Glomerular visceral epithelial cell (primary cell): Measurements from ENCODE around the gene AGBL4.

Source experiments
- DNase-seq: peaks from one replicate; pipeline ENCODE4 v3.0.0-alpha.2; 2016; ENCODE audit errors: extremely low spot score

Gene AGBL4

DNA sequence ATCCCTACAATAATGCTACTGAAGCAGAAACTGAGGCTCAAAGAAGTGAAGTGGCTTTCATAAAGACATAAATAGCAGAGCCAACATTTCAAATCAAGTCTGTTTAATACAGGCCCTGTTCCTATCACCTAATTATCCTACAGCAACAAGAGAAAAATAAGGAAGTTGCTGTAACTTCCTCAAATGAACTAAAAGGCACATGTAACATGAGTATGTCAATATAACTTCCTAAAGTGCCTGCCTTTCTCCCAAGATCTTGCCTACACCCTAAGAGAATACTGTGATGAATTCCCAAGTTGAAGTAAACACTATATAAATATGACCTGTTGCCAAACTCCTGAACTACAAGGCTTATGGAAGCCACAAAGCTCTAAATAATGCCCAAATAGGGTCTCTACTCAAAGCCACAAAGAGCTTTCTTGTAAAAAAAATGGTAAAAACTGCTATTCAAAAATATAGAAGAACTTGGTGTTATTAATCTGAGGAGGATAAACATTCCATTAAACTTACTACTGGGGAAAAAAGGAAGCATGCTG is 1255.7 kb downstream of the AGBL4 start:
- DNase-seq: no peak

DNA sequence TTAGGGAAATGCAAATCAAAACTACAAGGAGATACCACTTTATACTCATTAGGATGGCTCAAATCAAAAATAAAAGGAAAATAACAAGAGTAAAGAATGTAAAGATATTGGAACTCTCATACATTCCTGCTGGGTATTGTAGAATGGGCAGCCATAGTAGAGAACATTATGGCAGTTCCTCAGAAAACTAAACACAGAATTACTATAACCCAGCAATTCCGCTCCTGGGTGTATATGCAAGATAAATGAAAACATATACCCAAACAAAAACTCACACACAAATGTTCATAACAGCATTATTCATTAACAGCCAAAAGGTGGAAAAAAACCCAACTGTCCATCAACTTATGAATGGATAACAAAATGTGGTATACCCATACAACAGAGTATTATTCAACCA is 1258.4 kb downstream of the AGBL4 start:
- DNase-seq: no peak

DNA sequence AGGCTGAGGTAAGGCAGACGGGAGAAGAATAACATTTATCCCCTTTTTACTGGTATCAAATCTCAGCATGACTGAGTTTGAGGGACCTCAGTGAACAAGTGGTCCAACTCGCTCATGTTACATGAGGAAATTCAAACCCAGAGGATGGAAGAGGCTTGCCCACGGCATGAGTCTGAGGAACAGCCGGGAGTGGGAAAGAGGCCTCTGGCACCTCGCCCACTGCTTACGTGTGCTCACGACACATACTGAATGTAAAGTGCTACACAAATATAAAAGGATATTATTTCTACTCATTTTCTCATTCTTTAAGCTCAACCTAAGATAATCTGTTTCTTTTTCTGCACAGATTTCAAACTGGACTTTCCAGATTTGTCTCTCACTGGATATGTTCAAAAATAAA is 1261.8 kb downstream of the AGBL4 start:
- DNase-seq: no peak

DNA sequence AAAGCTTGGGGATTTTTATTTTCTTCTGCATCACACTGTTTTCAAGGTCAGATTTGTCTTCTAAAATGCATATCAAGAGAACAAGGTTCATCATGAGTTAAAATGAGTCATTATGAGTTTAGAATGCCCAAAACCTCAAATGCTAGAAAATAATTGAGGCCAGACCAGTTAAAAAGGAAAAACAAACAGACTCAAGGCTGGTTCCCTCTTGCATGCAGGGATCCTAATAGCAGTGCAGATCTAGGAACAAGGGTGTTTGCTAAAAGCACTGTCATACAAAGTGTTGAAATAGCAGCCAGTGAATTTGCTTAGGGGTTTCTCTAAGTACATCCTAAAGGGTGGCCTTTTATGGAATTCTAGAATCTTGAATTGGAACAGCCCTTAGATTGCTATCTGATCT is 1262.3 kb downstream of the AGBL4 start:
- no peak for DNase-seq

DNA sequence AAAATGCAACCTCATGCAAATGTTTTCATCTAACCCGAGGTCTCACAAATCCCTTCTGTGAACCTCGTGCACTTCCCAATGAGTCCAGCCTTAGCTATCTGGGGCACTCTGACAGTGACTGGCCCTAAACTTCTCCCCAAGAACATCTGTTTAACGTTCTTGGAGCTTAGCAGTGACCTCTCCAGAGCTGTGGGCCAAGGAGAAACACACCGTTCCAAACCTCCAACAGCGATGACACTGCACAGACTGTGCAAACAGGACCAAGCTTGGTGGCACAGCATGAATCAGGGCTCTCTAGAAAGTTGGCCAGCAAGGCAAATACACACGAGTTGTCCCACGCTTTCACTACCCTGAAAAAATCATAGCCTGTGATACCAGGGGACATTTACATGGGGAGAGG is 1262.9 kb downstream of the AGBL4 start:
- no peak for DNase-seq

DNA sequence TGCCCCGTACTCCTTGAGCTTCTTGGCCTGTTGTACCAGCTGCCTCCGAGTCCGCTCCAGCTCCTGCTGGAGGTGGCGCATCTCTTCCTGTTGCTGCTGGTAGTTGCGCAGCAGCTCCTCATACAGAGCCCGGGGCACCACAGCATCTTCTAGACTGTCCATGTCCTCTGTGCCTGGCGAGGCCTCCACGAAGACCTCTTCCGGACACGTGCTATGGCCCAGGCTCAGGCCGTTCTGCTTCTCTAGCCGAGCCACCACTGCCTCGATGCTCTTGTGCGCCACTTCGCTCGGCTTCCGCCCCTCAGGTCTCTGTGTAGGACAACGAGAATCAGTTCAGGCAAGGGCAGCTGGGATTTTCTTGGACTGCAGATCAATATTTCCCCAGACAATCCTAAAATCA is 1264.8 kb downstream of the AGBL4 start:
- no peak for DNase-seq

DNA sequence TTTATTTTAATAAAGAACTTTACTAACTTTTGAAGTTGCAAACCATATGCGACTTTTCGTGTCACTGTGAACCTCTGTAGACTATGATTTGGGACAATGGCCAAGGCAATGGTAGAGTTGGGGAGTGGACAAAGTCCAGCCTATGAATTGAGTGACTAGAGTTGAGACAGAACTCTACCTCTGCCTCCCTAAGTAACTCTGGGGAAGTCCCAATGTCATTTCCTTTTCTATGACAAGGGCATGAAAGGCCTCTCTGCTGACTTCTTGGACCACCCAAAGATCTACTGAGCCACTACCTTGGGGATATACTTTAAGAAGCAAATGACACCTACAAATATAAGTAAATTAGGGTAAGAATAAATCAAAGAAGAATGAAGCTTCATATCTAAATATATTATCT is 1266.4 kb downstream of the AGBL4 start:
- DNase-seq: no peak

DNA sequence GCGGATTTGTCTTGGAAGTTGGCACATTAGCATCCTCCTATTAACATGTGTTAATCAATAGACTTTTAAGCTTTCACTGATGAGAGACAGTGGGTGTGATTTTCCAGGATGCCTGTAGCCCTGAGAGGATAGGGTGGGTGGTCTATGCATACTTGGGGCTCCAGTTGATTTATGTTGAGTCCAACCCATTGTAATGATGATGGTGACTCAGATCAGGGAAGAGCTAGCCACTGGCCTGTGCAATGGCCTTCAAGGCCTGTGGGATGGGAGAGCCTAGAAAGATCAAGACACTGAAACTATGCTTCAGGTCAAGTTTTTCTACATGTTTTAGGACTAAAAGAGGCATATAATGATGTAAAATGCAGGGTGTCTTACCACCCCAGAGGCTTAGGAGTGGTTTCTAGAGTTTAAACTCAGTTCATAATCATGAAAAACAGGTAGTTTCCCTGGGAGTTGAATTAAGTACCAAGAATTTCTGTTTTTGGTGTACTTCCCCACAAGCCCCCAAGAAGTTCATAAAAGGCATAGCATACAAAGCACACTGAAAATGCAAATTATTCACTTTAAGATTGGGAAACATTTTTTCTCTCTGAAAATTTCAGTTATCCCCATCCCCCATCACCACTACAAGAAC is 1267.0 kb downstream of the AGBL4 start:
- DNase-seq: no peak

DNA sequence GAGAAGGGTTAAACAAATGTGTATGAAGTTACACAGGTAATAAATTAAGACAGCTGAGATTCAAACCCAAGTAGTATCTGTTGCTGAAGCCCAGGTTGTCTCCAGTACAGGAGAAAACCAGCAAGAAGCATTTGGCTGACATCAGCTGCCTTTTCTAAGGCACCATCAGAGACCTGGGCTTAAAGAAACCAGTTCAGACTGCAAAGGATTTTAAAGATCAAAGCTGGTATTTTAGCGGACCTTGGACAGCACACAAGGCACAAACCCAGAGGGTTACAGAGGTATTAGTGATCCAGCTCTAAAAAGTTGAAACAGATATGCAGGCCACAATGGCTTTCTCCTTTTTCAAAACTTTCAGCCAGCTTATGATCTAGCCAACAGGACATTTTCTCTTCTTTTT is 1270.5 kb downstream of the AGBL4 start:
- DNase-seq: no peak

DNA sequence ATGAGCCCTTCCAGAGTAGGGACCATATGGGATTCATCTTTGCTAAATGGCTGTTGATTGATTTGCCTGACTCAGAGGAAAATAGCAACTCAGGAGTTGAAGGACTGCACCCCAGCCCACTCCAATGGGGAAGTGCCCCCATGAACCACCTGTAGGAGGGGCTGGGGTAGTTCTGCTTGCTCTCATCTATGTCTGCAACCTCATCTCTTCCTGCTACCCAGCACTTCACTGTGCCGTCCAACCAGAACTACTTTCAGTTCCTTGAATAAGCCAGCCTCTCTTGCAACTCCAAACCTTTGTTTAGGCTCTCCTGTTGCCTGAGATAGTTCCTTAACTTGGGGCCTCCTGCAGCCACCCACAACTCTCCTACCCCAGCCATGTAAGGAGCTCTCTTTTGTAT is 1273.6 kb downstream of the AGBL4 start:
- DNase-seq: no peak

DNA sequence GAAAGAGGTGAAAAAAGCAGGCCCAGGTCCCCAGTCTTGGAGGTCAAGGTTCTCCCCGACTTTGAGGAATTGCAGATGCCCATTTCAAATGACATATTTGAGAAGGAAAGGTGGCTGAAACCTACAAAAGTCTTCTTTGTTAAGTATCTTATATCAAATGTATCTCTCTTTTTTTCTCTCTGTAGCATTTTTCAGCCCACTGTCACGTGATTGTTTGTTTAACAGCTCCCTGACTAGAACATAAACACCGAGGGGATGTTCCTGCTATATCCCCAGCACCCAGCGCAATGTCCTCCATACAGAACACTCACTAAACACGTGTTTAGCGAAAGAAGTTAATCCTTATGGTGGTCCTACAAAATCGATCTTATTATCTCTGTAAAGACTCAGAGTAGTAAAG is 1274.7 kb downstream of the AGBL4 start:
- DNase-seq: no peak

DNA sequence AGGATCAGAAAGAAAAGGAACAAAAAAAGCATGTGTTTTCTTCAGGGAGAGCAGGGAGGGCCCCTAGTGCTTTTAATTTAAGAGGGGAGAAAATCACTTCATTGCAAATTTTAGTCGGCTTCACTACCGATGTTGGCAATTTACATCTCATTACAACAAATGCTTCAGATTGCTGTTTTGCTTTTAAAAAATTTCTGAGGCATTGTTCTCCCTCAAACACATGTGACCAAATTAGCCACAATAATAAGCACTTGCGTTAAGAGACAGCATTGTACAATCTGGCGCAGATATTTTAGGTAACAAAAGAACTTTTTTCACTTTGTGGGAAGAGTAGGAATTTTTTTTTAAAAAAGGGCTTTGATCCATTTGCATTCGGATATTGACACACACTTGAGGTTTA is 1276.8 kb downstream of the AGBL4 start:
- DNase-seq: no peak

DNA sequence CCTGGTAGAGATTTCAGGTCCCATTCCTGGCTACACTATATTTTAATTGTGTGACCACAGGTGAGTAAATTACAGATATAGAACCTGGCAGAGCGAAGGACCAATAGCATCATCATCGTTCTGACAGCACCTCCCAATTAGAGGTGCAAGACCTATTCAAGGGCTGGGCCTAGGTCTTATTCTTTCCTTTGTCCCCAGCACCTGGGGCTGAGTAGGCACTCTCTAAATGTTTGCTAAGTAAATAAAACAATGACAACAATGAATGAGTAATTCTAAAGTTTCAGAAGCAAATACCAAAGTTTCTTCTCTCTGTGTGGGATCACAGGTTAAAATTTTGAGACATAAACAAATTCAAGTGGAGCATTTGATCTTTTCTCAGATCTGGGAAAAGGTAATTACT is 1279.7 kb downstream of the AGBL4 start:
- no peak for DNase-seq

DNA sequence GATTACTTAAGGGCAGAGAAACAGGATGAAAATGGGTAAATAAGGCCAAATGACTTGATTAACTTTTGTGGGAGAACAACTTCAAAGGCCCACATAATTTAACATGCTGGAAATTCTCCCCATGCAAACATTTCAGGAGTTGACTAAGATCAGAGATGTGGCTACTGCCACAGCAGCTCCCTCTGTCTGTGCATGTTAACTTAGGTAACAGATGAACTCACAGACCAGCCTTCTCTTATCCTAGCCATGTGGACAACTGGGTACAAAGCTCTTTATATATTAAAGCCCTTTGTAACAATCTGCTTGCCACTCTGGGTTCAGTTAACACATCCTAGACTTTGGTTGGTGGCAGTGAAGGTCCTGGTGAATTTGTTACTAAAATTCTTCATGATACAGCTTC is 1280.3 kb downstream of the AGBL4 start:
- DNase-seq: no peak

DNA sequence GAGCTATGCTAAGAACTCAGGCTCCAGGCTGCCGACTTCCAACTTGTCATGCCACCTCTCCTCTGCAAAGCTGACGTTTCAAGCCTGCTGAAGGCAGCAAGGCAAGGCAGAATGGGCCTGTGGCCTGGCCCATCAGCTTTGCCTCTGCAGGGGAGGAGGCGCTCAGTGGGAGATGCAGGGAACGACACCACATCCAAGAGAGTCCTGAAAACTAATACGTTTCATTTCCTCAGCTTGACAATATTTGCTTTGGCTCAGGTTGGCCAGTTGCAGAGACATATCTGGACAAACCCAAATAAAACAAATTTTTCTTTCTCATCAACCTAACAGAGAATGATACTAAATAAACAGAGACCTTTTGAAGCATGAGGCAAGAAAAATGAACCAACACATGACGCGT is 1282.4 kb downstream of the AGBL4 start:
- no peak for DNase-seq

DNA sequence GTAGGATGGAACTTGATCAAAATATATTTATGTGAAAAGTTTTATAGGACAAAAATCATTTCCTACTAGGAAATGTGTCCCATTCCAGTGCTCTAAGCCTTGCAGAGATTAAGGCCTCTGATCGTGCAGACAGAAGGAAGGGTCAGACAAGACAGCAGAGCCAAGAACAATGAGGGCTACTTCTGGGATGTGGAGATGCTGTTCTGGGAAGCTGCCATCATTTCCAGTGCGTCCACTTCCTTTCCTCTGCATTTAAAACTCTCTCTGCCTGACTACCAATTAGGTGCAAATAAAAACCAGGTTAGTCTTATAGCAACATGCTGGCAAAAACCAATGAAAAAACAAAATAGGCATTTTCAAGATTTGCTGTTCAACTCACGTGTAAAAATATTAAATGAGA is 1283.1 kb downstream of the AGBL4 start:
- no peak for DNase-seq

DNA sequence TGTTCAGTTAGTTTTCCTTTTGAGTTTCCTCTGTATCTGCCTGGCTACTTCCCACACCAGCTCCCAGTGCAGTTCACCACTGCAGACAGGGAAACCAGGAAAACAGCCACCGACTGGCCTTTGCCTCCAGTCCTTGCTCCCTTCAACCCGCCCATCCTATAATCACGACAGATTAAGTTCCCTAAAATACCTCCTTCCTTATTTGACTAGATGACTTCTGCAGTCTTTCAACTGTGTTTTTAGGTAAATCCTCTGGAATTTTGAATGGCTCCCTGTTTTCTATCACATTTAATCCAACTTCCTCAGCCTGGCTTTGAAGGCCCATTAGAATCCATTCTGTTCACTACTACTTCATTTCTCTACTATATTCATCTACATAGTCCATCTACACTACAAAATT is 1284.7 kb downstream of the AGBL4 start:
- no peak for DNase-seq

DNA sequence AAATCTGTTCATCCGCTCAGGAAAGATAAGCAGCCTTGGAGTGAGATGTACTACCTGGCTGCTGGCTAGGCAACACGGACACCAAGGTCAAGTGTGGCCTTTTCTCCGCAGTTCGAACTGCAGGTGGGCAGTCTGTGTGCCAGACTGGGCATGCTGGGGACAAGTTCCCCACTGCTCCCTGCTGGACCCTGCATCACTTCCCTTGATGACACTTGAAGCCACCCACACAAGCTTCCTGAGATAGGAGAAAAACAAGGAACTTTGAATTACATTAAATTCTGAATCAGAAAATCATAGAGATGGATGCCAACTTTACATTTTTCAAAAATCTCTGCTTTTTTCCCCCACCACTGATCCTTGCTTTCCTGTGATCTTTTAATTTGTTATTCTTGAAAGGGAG is 1285.4 kb downstream of the AGBL4 start:
- DNase-seq: no peak

DNA sequence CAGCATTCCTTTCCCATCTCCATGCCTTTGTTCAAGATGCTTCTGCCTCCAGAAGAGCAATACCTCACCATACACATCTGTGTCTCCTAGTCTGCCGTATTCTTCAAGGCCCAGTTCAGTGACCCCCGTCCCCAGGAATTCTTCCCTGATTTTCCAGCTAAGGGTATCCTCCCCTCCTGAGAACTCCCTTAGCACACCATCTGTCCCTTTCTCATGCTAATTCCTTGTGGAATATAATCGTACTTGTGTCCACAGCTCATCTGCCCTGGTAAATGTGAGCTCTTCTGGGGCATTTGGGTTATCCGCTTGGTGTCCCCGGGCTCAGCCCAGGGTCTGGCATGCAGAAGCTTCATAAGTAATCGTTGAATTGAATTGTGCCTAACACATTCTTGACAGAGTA is 1288.0 kb downstream of the AGBL4 start:
- no peak for DNase-seq

DNA sequence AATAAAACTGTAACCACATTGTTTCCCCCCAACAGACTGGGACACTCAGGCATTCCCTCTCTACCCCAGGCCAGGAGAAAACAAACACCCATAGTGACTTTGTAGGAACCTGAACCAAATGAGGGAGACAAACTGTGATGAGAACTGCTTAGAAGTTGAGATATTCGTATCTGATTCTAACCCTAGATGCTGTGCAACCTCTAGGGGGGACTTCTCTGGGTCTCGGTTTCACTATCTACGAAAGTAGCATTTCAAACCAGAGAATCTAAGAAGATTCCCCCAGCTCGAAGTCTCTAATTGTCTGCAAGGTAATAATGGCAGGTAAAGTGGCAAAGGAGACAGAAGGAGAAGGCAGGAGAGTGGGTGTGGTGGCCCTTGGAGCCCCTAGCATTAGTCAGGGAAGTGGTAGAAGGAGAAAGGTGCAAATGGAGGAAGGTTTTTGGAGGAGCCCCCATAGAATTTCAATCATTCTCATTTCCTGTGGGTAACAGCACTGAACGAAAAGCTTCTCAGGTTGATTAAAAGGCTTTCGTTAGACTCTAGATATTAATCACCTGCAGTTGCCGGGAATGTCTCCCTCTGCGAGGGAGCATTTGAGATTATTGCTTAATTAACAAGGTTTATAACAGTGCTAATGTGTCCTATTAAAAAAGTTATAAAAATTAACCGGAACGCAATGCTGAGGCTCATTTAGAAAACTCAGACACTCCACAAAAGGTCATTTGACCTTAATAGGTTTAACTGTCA is 1293.4 kb downstream of the AGBL4 start:
- no peak for DNase-seq

DNA sequence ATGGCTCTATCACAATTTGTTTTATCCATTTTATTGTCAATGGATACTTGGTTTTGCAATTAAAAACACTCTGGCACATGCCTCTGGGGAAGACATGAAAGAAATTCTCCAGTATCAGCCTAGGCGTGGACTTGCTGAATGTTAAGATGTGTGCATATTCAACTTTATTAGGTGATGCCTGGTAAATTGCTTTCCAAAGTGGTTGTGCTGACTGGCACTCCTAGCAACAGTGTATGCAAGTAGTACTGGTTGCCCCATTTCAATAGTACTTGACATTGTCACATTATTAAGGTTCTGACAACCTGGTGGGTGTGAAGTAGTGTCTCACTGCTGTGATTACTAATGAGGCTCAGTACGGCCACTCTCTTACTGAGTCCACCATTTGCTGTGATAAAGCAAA is 1295.2 kb downstream of the AGBL4 start:
- DNase-seq: no peak

DNA sequence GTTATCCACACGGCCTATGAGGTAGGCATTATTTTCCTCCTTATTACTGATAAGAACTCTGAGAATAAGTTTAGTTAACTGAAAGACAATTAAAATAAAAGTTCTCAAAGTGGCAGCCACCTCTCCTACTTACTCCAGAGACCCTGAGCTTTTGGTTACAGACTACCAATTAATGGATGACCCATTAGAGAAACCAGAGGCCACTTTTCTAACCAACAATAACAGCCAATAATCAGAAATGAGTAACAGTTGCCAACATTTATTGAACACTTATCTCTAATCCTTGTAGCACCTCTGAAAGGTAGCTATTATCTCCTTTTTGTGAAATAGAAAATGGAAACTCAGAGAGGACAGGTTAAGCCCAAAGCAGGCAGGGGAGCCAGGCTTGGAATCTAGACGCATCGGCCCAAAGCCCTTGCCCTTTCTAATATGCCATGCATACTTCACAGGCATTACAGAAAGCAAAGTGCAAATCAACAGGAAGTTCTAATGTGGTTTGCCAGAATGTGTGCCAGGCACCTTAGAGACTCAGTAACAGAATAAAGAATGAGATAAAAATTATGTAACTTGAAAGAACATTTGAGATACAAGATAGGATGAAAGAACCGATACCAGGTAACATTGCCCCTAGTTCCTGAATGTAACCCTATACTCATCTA is 1297.1 kb downstream of the AGBL4 start:
- no peak for DNase-seq

DNA sequence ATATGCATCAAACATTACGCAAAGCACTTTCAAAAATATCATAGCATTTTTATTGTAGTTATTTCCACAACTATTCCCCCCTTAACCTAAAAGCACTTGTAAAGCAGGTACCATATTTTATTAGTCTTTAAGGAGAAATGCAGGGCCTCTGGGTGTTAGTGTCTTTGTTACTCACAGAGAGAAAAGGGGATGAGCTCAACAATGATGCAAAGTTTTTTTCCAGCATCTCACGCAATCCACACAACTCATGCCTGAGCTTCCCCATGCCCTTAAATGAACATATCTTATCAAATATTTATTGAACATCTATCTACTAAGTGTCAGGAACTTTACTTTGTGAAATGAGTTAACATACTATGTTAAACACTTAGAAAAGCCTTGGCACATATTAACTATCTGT is 1297.6 kb downstream of the AGBL4 start:
- DNase-seq: no peak
